GM06990 (cell line): ENCODE data around the gene FHIT.

Source experiments
- DNase-seq: peaks from one replicate; pipeline ENCODE4 v3.0.0-alpha.2; 2011; ENCODE audit not compliant: insufficient read length; ENCODE audit errors: extremely low read depth
- H3K27me3 ChIP-seq: replicated peaks from 2 replicates; pipeline ENCODE4 v1.6.0; 2011; ENCODE audit warnings: low read length; ENCODE audit not compliant: control insufficient read depth, insufficient read depth
- H3K36me3 ChIP-seq: 2 replicates; pipeline ENCODE4 v1.5.1; 2011; ENCODE audit warnings: low read length; ENCODE audit not compliant: control insufficient read depth, insufficient read depth
- H3K4me3 ChIP-seq: replicated peaks from 2 replicates; pipeline ENCODE4 v1.5.1; 2011; ENCODE audit warnings: low read depth, mild to moderate bottlenecking, control low read depth, low read length
- TF ChIP-seq, protein P1 (sequence below): IDR thresholded peaks from 2 replicates; pipeline ENCODE4 v1.5.1; 2011; ENCODE audit warnings: low read length, control low read depth, mild to moderate bottlenecking, inconsistent platforms; ENCODE audit not compliant: insufficient read depth, poor library complexity, severe bottlenecking

The FHIT gene

DNA sequence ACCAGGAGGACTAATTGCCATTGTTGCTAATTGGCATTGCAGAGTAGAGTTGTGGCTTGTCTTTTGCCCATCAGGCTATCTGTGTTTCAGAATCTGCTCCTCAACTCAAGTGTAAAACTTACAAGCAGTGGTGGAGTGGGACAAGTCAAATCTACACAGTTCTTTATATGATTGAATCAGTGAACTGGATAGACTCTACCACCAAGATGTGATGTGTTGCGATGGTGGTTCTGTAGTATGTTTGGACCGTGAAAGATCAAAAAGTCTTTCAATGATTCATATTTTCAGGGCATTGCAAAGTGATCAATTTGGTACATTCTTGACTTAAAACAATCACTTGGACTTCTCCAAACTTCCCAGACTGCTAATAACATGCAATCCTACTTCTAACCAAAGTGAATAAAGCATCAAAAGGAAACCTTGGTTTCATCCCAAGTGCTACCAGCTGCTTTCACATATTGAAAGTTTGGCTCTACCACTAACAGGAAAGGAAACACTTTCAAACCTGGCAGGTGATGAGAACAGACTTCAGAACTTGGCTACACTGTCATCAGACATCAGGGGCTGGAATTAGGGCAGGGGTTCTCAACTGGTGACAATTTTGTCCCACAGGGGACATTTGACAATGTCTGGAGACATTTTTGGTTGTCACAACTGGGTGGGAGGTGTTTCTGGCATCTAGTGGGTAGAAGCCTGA, 1356.7 kb downstream of the FHIT start:
- Histone ChIP-seq H3K27me3 (no peaks in the 10 kb centered on the region), H3K36me3 (no peaks in the 10 kb centered on the region), H3K4me3 (no peak overlapping the region)
- TF ChIP-seq, protein P1, sequence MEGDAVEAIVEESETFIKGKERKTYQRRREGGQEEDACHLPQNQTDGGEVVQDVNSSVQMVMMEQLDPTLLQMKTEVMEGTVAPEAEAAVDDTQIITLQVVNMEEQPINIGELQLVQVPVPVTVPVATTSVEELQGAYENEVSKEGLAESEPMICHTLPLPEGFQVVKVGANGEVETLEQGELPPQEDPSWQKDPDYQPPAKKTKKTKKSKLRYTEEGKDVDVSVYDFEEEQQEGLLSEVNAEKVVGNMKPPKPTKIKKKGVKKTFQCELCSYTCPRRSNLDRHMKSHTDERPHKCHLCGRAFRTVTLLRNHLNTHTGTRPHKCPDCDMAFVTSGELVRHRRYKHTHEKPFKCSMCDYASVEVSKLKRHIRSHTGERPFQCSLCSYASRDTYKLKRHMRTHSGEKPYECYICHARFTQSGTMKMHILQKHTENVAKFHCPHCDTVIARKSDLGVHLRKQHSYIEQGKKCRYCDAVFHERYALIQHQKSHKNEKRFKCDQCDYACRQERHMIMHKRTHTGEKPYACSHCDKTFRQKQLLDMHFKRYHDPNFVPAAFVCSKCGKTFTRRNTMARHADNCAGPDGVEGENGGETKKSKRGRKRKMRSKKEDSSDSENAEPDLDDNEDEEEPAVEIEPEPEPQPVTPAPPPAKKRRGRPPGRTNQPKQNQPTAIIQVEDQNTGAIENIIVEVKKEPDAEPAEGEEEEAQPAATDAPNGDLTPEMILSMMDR: no peak
- DNase-seq: no peak

GRCh38 chr3:59890639-59891038, 1360.6 kb downstream of the FHIT start:
- Histone ChIP-seq H3K4me3 (no peak overlapping the region), H3K36me3 (no peaks in the 10 kb centered on the region), H3K27me3 (no peaks in the 10 kb centered on the region; the same call in 1 of the 2 replicates)
- DNase-seq: no peak
- TF ChIP-seq, protein P1: no peak

DNA sequence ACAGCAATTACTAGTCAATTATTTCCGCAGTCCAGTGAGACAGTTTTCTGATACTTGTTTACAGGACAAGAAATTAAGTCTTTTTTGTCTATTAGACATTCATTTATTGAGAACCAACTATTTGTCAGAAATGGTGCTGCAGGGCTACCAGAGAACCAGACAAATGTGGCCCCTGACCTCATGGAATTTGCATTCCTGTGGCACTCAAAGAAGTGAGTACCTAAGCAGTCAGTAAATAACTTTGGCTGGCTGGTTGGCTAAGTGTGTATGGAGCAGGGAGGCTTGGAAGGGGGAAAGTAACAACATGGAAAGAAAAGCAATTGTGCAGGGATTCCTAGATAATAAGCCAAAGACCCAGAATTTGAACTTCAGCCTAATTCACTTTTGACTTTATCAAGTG, 1364.5 kb downstream of the FHIT start:
- no peaks in the 10 kb centered on the region for H3K36me3 ChIP-seq
- TF ChIP-seq, protein P1: no peak
- no peak for DNase-seq
- no peak overlapping the region for H3K4me3 ChIP-seq
- no peaks in the 10 kb centered on the region; the same call in 1 of the 2 replicates for H3K27me3 ChIP-seq

DNA sequence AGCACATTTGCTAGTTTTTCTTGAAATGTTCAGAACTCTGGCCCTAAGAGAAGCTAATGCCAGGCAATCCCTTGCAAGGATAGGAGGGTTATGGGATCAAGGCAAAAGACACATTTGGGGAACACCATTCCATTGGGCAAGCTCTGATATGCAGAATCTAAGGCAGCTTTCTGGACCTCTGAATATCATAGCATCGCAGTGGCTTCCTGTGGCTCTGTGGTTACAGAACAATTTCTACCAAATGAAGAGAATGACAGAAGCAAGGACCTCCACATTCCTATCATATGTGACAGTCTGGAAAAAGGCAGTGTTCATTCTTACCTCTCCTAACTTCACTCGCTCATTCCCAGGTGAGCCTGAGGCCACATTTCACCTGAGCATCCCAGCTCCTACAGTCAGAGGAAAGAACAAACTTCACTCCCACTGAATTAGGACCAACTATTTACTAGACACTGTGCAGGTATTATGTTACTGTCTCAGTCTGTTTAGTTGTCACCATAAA, 1365.3 kb downstream of the FHIT start:
- DNase-seq: no peak
- Histone ChIP-seq H3K27me3 (no peaks in the 10 kb centered on the region; the same call in 1 of the 2 replicates), H3K36me3 (no peaks in the 10 kb centered on the region), H3K4me3 (no peak overlapping the region)
- TF ChIP-seq, protein P1: no peak

DNA sequence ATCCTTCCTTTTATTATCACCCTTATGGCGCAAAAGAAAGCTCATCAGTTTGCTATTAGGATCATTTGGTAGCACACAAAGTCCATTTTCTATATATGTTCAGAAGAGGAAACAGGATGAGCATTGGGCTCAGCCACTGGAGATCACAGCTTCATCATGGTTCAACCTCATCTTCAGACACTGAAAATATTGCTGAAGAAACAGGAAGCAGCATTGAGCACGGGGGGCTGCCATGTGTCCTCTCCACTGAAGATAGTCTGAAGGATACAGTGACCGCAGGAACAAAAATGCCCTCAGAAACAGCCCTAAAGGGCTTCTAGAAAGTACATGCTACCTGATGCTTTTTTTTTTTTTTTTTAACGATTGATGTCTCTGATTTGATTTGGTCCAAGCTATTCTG, 1366.2 kb downstream of the FHIT start:
- H3K27me3 ChIP-seq: no peaks in the 10 kb centered on the region; the same call in 1 of the 2 replicates
- DNase-seq: no peak
- TF ChIP-seq, protein P1: no peak

More for the DNA sequence above, 1366.2 kb downstream of the FHIT start:
- Histone ChIP-seq H3K36me3 (no peaks in the 10 kb centered on the region), H3K4me3 (no peak overlapping the region)
